DOHH2 (cell line): Measurements from ENCODE around the gene FNDC3B.

Experiments used
- CTCF ChIP-seq: fragments of 200-600 bp; sonication (generic); IDR thresholded peaks from one replicate; pipeline ENCODE4 v1.5.1; 2014; ENCODE audit warnings: antibody characterized with exemption, mild to moderate bottlenecking, low read depth, low read length; ENCODE audit not compliant: poor library complexity, severe bottlenecking
- EZH2phosphoT487 ChIP-seq: fragments of 200-600 bp; sonication (generic); IDR thresholded peaks from 2 replicates; pipeline ENCODE4 v1.6.1; 2017; ENCODE audit warnings: borderline replicate concordance, mild to moderate bottlenecking, antibody characterized with exemption, low read length, moderate library complexity, mixed read lengths

DNA sequence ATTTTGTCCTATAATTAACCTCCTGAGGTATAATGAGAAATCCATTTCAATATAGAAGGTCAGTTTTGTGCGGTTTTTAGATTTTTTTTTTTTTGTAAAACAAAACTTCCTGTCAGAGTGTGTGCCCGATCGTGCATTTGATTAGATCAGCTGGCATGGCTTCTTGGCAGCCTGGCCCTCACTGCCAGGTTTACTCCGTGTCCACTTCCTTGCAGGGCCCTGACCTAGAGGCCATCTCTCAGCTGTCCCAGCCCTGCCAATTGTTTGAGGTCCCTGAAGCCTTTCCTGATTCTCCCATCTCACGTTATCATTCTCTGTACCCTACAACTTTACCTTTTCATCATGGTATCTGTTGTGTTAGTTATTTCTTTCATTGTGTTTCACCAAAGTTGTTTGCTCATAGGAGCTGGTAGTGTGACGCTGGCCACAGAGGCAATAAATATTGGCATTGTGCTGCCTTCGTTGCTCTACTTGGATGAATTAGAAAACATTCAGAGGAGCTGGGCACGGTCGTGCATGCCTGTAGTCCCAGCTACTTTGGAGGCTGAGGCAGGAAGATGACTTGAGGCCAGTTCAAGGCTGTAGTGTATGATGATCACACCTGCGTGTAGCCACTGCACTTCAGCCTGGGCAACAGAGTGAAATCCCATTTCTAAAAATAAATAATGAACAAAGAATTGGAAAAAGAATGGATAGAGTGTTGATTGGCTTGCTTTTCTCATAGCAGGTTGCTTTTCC is 206.9 kb downstream of the FNDC3B start:
- TF ChIP-seq CTCF: no peak
- no peak for TF ChIP-seq EZH2phosphoT487
